ENCODE results near the gene EXD3.

GRCh38 chr9:137433349-137433915 lies 10.5 kb upstream of the EXD3 start:
- TF ChIP-seq CTCF (IDR thresholded peaks at IDR 0.05; ENCODE audit: low read length) (no peak), EZH2phosphoT487 (IDR thresholded peaks at IDR 0.05; ENCODE audit: low read length) (no peak)
